CMK (cell line): ENCODE measurements around the gene SCGB1D1.

Experiments used
- DNase-seq: peaks from one replicate; pipeline ENCODE4 v3.0.0-alpha.2; 2010; ENCODE audit warnings: low read depth

Gene SCGB1D1

GRCh38 chr11:62233730-62234129 is 43.7 kb downstream of the SCGB1D1 start:
- DNase-seq: no peak

DNA sequence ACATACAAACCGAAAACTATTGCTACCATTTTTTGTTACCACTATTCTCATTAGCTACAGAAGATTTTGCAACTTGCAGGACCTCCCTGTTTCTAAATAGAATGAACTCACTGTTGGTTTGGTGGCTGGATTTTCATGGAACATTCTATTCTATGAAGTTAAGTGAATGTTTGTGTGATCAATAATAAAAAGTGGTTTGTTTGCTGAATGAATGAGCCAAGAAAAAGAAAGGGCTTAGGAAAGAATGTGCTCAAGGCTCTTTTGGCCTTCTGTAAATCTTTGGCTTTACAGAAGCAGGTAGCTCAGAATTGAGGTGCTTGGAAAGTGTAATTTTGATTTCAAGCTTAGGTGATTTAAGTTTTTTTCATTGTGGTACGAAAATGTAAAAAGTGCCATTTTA is 46.2 kb downstream of the SCGB1D1 start:
- DNase-seq: no peak

DNA sequence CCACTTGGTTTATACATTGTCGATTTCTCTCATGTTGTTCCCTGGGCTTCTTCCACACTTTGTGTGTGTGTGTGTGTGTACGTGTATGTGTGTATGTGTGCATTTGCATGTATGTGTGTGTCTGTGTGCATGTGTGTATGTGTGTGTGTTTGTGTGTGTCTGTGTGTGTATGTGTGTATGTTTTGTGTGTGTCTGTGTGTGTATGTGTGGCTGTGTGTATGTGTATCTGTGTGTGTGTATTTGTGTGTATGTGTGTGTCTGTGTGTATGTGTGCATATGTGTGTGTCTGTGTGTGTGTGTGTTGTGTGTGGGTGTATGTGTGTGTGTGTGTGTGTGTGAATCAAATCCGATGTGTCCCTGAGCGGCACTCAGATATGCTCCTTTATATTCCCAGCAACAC is 47.5 kb downstream of the SCGB1D1 start:
- no peak for DNase-seq

DNA sequence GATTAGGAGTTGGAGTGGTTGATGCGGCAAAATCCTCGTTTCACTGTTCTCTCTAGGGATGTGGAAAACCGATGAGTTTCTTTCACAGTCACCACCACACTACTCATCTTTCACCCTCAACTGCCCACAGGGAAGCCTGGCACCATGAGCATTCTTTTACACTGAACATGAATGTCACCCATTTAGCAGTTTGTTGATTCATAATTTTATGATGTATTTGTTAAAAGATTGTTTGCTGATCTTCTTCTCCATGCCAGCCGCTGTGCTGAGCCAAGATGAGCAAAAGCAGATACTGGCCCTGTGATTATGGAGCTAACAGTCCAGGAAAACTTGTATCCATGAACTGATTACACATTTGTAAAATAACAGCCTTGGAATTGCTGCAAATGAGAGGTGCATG is 48.1 kb downstream of the SCGB1D1 start:
- DNase-seq: no peak

DNA sequence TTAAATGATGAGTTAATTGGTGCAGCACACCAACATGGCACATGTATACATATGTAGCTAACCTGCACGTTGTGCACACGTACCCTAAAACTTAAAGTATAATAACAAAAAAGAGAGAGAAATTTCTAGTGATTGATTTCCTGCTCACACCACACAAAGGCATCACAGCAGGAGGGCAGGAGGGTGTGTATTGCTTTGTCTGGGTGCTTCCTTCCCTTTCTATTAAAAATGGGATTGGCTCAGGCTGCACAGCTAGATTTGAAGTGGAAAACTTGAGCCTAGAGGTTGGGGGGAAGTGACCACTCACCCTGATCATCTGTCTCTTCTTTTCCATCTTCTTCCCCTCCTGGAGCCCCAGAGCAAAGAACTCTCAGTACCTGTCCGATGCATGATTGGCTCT is 51.1 kb downstream of the SCGB1D1 start:
- DNase-seq: no peak

DNA sequence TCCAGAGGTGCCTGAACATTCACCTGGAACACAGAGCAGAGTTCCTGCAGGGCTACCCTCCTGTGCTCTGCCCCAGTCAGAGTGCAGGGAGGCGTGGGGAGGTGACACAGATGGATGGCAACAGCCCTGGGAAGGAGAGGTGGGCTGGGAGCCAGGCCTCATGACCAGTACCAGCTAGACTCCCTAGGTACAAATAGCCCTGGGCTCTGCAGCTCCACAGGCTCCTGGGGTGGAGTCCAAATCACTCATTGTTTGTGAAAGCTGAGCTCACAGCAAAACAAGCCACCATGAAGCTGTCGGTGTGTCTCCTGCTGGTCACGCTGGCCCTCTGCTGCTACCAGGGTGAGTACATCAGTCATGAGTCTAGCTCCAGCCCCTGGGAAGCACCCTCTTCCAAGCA is 52.0 kb downstream of the SCGB1D1 start, which contains the start of gene SCGB1D2:
TSS of gene SCGB1D2 (plus strand) at position 219 of the 400 bp plus-strand sequence. CDS start at position 288, 69 bp downstream.
- DNase-seq: no peak
